Adrenal gland (tissue), 5 donors: ENCODE results near the gene VN1R5.

Source experiments
- CTCF ChIP-seq, 6 experiments: fragments of 450-650 bp in 4 of 6; fragments of 200-600 bp in 2 of 6; sonication (generic) in 1 of 6; IDR thresholded peaks; 1 replicate in 5 of 6; 2 replicates in 1 of 6; pipeline versions ENCODE4 v1.5.1 to v1.8.0; 2016 to 2021; ENCODE audit warnings: antibody characterized with exemption in 6 of 6, mild to moderate bottlenecking in 2 of 6, moderate library complexity in 1 of 6
- POLR2A ChIP-seq, 2 donors: fragments of 450-650 bp; IDR thresholded peaks; one replicate each; pipeline ENCODE4 v1.6.1; 2017; ENCODE audit warnings: antibody characterized with exemption in 2 of 2, mild to moderate bottlenecking in 2 of 2, moderate library complexity in 1 of 2
- donor health status: DM: no; HTN: no; CAD: no.

GRCh38 chr1:247218121-247218651 is 37.7 kb upstream of the VN1R5 start:
- TF ChIP-seq CTCF (IDR thresholded peaks at IDR 0.05) (no peak), POLR2A (IDR thresholded peaks at IDR 0.05) (no peak)
